Measurements from ENCODE around the gene MIF. TPM values are rescaled to one million over a fixed set of nuclear protein-coding genes. Genes with fewer than 3 reads are reported as not detected.
A peak's percentile ranks its signal among the peaks of the same experiment; 100 is the strongest.

The MIF gene
- total and polyA plus RNA-seq, 2 of the 4 experiments (the other 2 are of a cell fraction) = 123 to 530 TPM

- POLR2A ChIA-PET (ENCODE audit: unreplicated experiment) = interaction anchor here (1.2 kb wide), 1 partner anchor 20 kb away, joined by 7 read pairs; no protein-coding TSS in a partner anchor
- peaks cover 17 to 31% of the 10 kb centered on the region in 2 experiments for H3K79me1 ChIP-seq (ENCODE audit: low read depth in 1 of 2, low read length in 2 of 2)
- H3K23ac ChIP-seq (ENCODE audit: low read depth, low read length) = peak overlapping the region; percentile 33; the same call in 1 of the 2 replicates
- H2AK5ac ChIP-seq (ENCODE audit: low read depth, low read length) = peak overlapping the region; percentile 96
- H3K27ac ChIP-seq (ENCODE audit: insufficient read depth, low read length) = peak overlapping the region; percentile 77
- H3K4me1 ChIP-seq (ENCODE audit: control insufficient read depth, insufficient read depth, low read length) = peaks cover 15% of the 10 kb centered on the region
- peak overlapping the region; percentile 83 for H3K18ac ChIP-seq (ENCODE audit: low read depth, low read length)
- DNase-seq = no peak
- peak overlapping the region; percentile 78; the same call in 2 of the 3 replicates for H2BK15ac ChIP-seq (ENCODE audit: low read depth, low read length)
- peak overlapping the region; percentile 90 for H4K91ac ChIP-seq (ENCODE audit: insufficient read depth, low read depth, low read length)
- peak overlapping the region; percentile 94 for H3K4me3 ChIP-seq (ENCODE audit: insufficient read depth, low read depth, low read length)
- intact Hi-C loops (cut with micrococcal nuclease) = no loop called here
- peaks cover 24% of the 10 kb centered on the region for H3K36me3 ChIP-seq (ENCODE audit: control insufficient read depth, insufficient read depth, low read length)
- BruUV-seq (replicated peaks) = no TSS peak
- no peaks in the 10 kb centered on the region for H3K27me3 ChIP-seq (ENCODE audit: control insufficient read depth, insufficient read depth, low read length)
- H4K5ac ChIP-seq (ENCODE audit: low read depth, low read length) = peak overlapping the region; percentile 97
- H2AK9ac ChIP-seq (replicated peaks; ENCODE audit: low read depth, low read length, poor library complexity) = peak overlapping the region; percentile 100
- peak overlapping the region; percentile 61 for H2BK5ac ChIP-seq (ENCODE audit: low read depth, low read length, poor library complexity, severe bottlenecking)
- H3K9me3 ChIP-seq (ENCODE audit: control insufficient read depth, insufficient read depth, low read length) = no peaks in the 10 kb centered on the region
- H3K4ac ChIP-seq (ENCODE audit: low read depth, low read length) = peak overlapping the region; percentile 95
- H4K8ac ChIP-seq (ENCODE audit: low read depth in 2 of 2, low read length in 2 of 2) = peak overlapping the region; percentile 99
- ATAC-seq (ENCODE audit: low read depth) = no peak
- H3K4me2 ChIP-seq (ENCODE audit: low read depth, low read length) = peak overlapping the region; percentile 75
- peak overlapping the region; percentile 70 for H3K9ac ChIP-seq (ENCODE audit: low read depth, low read length)
- in situ Hi-C loops (cut with MboI; ENCODE audit: low sequenced_read_pairs) = no loop called here
- TF ChIP-seq CEBPB (IDR thresholded peaks at IDR 0.05; ENCODE audit: low read depth, low read length) (no peak), MXI1 (IDR thresholded peaks at IDR 0.05; ENCODE audit: borderline replicate concordance, low read depth, low read length) (no peak), BHLHE40 (IDR thresholded peaks at IDR 0.05; ENCODE audit: low read depth, low read length) (no peak), POLR2A (IDR thresholded peaks at IDR 0.05; ENCODE audit: low read depth, low read length) (no peak)
- H2BK20ac ChIP-seq (ENCODE audit: low read depth, low read length) = peak overlapping the region; percentile 41
- H4K20me1 ChIP-seq (ENCODE audit: insufficient read depth, low read length) = peaks cover 24% of the 10 kb centered on the region
- peak overlapping the region; percentile 50; the same call in 1 of the 2 replicates for H3K56ac ChIP-seq (ENCODE audit: extremely low read depth, insufficient read depth, low read length)
- WGBS, 2 experiments (ENCODE audit: extremely low coverage in 2 of 2, insufficient read length in 1 of 2) = 64% methylated on average over 4 of the region's 11 CpGs; no CpG with 5 or more reads in 1 of the 2 experiments
- peak overlapping the region; percentile 56 for H2BK120ac ChIP-seq (ENCODE audit: low read depth, low read length)
- dilution Hi-C loops (cut with HindIII; ENCODE audit: low sequenced_read_pairs, unreplicated experiment) = no loop called here
- peak overlapping the region; percentile 82 for H3K14ac ChIP-seq (replicated peaks; ENCODE audit: low read depth, low read length)
- CTCF ChIA-PET = interaction anchor here (1.0 to 1.3 kb wide), 4 partner anchors 8 to 36 kb away, joined by 3 to 6 read pairs (median 4); partner anchors contain the start of gene SLC2A11
- H2AFZ ChIP-seq (replicated peaks; ENCODE audit: low read length, poor library complexity) = peak overlapping the region; percentile 97
- peaks cover 25% of the 10 kb centered on the region for H3K9me1 ChIP-seq (ENCODE audit: insufficient read depth, low read length)
Observed at GRCh38 chr22:23893121-23893944, 850 bp upstream of the MIF start.
